HepG2 (cell line): Measurements from ENCODE around the gene SERPINB1. TPM values are rescaled to one million over a fixed set of nuclear protein-coding genes. Genes with fewer than 3 reads are reported as not detected.
A peak's percentile ranks its signal among the peaks of the same experiment; 100 is the strongest.

Source experiments
- BCLAF1 ChIP-seq: fragments of 450-650 bp; IDR thresholded peaks from 2 replicates; pipeline ENCODE4 v1.6.1; 2017; ENCODE audit warnings: mild to moderate bottlenecking
- FOXO4 ChIP-seq: sonication (generic); formaldehyde crosslinking; conservative IDR thresholded peaks from 2 replicates; pipeline ENCODE4 v1.8.1; 2023; ENCODE audit warnings: missing genetic modification reagents
- HDAC6 ChIP-seq: fragments of 200-600 bp; sonication (generic); IDR thresholded peaks from 2 replicates; pipeline ENCODE4 v1.7.0; 2017; ENCODE audit warnings: mild to moderate bottlenecking, antibody characterized with exemption, low read length, low read depth
- KDM5B ChIP-seq: sonication (generic); formaldehyde crosslinking; IDR thresholded peaks from 2 replicates; pipeline ENCODE4 v1.4.0; 2020; ENCODE audit warnings: missing genetic modification reagents, mild to moderate bottlenecking, borderline replicate concordance
- NFYB ChIP-seq: sonication (generic); formaldehyde crosslinking; IDR thresholded peaks from 2 replicates; pipeline ENCODE4 v1.4.0; 2020; ENCODE audit warnings: missing genetic modification reagents
- POLR2A ChIP-seq, 2 experiments: IDR thresholded peaks; 2 replicates each; pipeline ENCODE4 v1.6.1; 2011; ENCODE audit warnings: low read depth in 2 of 2, low read length in 2 of 2, mild to moderate bottlenecking in 1 of 2, moderate library complexity in 1 of 2; ENCODE audit not compliant: insufficient read depth in 1 of 2
- THRA ChIP-seq: sonication (generic); formaldehyde crosslinking; IDR thresholded peaks from 2 replicates; pipeline ENCODE4 v1.4.0; 2020; ENCODE audit warnings: missing genetic modification reagents, borderline replicate concordance
- TRIM22 ChIP-seq: fragments of 450-650 bp; IDR thresholded peaks from 2 replicates; pipeline ENCODE4 v1.6.1; 2017
- ZNF562 ChIP-seq: sonication (generic); formaldehyde crosslinking; IDR thresholded peaks from 2 replicates; pipeline ENCODE4 v1.8.0; 2022; ENCODE audit warnings: missing genetic modification reagents, borderline replicate concordance
- ZNF564 ChIP-seq: sonication (generic); formaldehyde crosslinking; IDR thresholded peaks from 2 replicates; pipeline ENCODE4 v1.8.1; 2023; ENCODE audit warnings: mild to moderate bottlenecking, missing genetic modification reagents
- ZNF646 ChIP-seq: sonication (generic); formaldehyde crosslinking; IDR thresholded peaks from 2 replicates; pipeline ENCODE4 v1.9.0; 2021; ENCODE audit warnings: mild to moderate bottlenecking, missing genetic modification reagents
- ZNF800 ChIP-seq: sonication (generic); formaldehyde crosslinking; IDR thresholded peaks from 2 replicates; pipeline ENCODE4 v1.4.0; 2020; ENCODE audit warnings: missing genetic modification reagents
- polyA plus RNA-seq, 8 experiments: library from polyadenylated mRNA; depleted of rRNA in 3 of 8; stranded (reverse) in 7 of 8; unstranded in 1 of 8; fragments of >200 nt; fragmentation: Illumina TruSeq in 4 of 8; extraction: Trizol in 4 of 8; gene quantifications; 2 replicates each; pipeline versions ENCODE4 v1.2.1 to v1.2.3, GENCODE V29; 2011 to 2016; ENCODE audit warnings: low read depth in 4 of 8, missing spikeins in 1 of 8, mixed read lengths in 1 of 8; ENCODE audit not compliant: insufficient read depth in 1 of 8
- total RNA-seq, 5 experiments: library from RNA; depleted of rRNA; stranded (reverse); fragments of >200 nt; fragmentation: Illumina TruSeq; extraction: Trizol; gene quantifications; 2 replicates each; pipeline ENCODE4 v1.2.3, GENCODE V29; 2016; ENCODE audit warnings: low read depth in 1 of 5

Gene SERPINB1
- total and polyA plus RNA-seq, 2 of the 13 experiments (the other 11 are each of a cell fraction or from before 2014, with no cell fraction given) = 41.4 to 60.5 TPM

- no peak for TF ChIP-seq TRIM22
- no peak for TF ChIP-seq NFYB
- peak; percentile 62; the same call in 1 of the 2 replicates for TF ChIP-seq FOXO4 (CRISPR knock-in tag)
- no peak for TF ChIP-seq ZNF646
- TF ChIP-seq ZNF564 (CRISPR knock-in tag) = peak; percentile 37; the same call in 1 of the 2 replicates
- no peak for TF ChIP-seq KDM5B (CRISPR knock-in tag)
- TF ChIP-seq ZNF562 = no peak
- TF ChIP-seq THRA (CRISPR knock-in tag) = peak; percentile 87; the same call in 1 of the 2 replicates
- TF ChIP-seq BCLAF1 = no peak
- peak; percentile 21; the same call in 1 of the 2 replicates for TF ChIP-seq ZNF800
- no peak for TF ChIP-seq HDAC6
- TF ChIP-seq POLR2A (IDR thresholded peaks at IDR 0.05; ENCODE audit: insufficient read depth in 1 of 2, low read depth in 2 of 2, low read length in 2 of 2) = no peak
Measured at GRCh38 chr6:2839195-2839981, 2.3 kb downstream of the SERPINB1 start (continued).
